Measurements from ENCODE around the gene TRABD2B. TPM values are rescaled to one million over a fixed set of nuclear protein-coding genes. Genes with fewer than 3 reads are reported as not detected.

Gene TRABD2B
- total and polyA plus RNA-seq, 2 of the 13 experiments (the other 11 are each of a cell fraction or from before 2014, with no cell fraction given), result 0.04 TPM; not detected in 1

- WGBS (ENCODE audit: low lambda C conversion rate), result 10% methylated on average over 13 of the region's 22 CpGs
- peaks cover 17% of the 10 kb centered on the region; the same call in 1 of the 2 replicates for H3K4me1 ChIP-seq (ENCODE audit: insufficient read depth, low read length)
- in situ Hi-C loops (cut with HindIII; ENCODE audit: extremely low pct_ligation_motif_present, low pct_unique_long_range_greater_than_20kb), result no loop called here
- H4K20me1 ChIP-seq (ENCODE audit: insufficient read depth, low read length), result peaks cover 2% of the 10 kb centered on the region; the same call in 1 of the 2 replicates
- BruUV-seq (replicated peaks), result no TSS peak
- POLR2A ChIA-PET, result interaction anchor here (0.8 kb wide), 1 partner anchor 289 kb away, joined by 3 read pairs; the partner anchor contains the start of gene FOXD2
- intact Hi-C loops (cut with micrococcal nuclease; ENCODE audit: unreplicated experiment), result loop anchor here (1.0 to 5.0 kb wide), 4 partner anchors 197 to 339 kb away; no protein-coding TSS in a partner anchor
- no peaks in the 10 kb centered on the region for H3K36me3 ChIP-seq (replicated peaks in 1 of 2; ENCODE audit: control insufficient read depth in 1 of 2, insufficient read depth in 2 of 2, low read length in 2 of 2)
- peaks cover 7 to 57% of the 10 kb centered on the region in 2 experiments; a peak in 4 of 5 replicates for H3K27me3 ChIP-seq (ENCODE audit: control insufficient read depth in 1 of 2, insufficient read depth in 2 of 2, low read length in 2 of 2)
- no peak overlapping the region for H3K9ac ChIP-seq (ENCODE audit: insufficient read depth, low read depth, low read length)
- ATAC-seq (peak; percentile 91), DNase-seq (ENCODE audit: low spot score) (peak; percentile 43), FAIRE-seq (peak; percentile 95)
- no peak overlapping the region for H3K27ac ChIP-seq (ENCODE audit: extremely low read length, insufficient read depth, low read length)
- no peak overlapping the region for H2AFZ ChIP-seq (ENCODE audit: low read length)
- H3K79me2 ChIP-seq (ENCODE audit: insufficient read depth, low read length), result no peaks in the 10 kb centered on the region
- no peaks in the 10 kb centered on the region for H3K9me3 ChIP-seq (ENCODE audit: low read length)
- peak overlapping the region; percentile 12; the same call in 1 of the 2 replicates for H3K4me2 ChIP-seq (ENCODE audit: low read depth, low read length)
- no peak overlapping the region for H3K4me3 ChIP-seq (replicated peaks in 1 of 3; ENCODE audit: insufficient read depth in 1 of 3, low read depth in 2 of 3, low read length in 3 of 3)
- CTCF ChIA-PET (ENCODE audit: low intra/inter-chr PET ratio, low total read pairs), result interaction anchor here (0.8 to 1.5 kb wide), 4 partner anchors 17 to 294 kb away, joined by 3 to 7 read pairs (median 4); no protein-coding TSS in a partner anchor
- TF ChIP-seq ATM (IDR thresholded peaks at IDR 0.05; ENCODE audit: borderline replicate concordance), result no peak
- no peak for TF ChIP-seq HNF4G (IDR thresholded peaks at IDR 0.05; ENCODE audit: borderline replicate concordance, low read depth, low read length)
- TF ChIP-seq HNF4G (CRISPR knock-in tag; IDR thresholded peaks at IDR 0.05; ENCODE audit: borderline replicate concordance, low read depth), result no peak
- TF ChIP-seq CTCF (CRISPR knock-in tag; IDR thresholded peaks at IDR 0.05), result peak; percentile 91
- TF ChIP-seq NFIB (CRISPR knock-in tag; IDR thresholded peaks at IDR 0.05; ENCODE audit: borderline replicate concordance), result no peak
- TF ChIP-seq STAG1 (CRISPR knock-in tag; IDR thresholded peaks at IDR 0.05), result peak; percentile 83
- no peak for TF ChIP-seq ZNF776 (CRISPR knock-in tag; IDR thresholded peaks at IDR 0.05)
- TF ChIP-seq ZNF337 (CRISPR knock-in tag; IDR thresholded peaks at IDR 0.05; ENCODE audit: borderline replicate concordance, low read depth), result no peak
- TF ChIP-seq MYPOP (CRISPR knock-in tag; IDR thresholded peaks at IDR 0.05), result peak; percentile 73; the same call in 1 of the 2 replicates
- peak in 1 of 2 experiments; percentile 26; a peak in 1 of 4 replicates for TF ChIP-seq KLF16 (CRISPR knock-in tag; IDR thresholded peaks at IDR 0.05)
- TF ChIP-seq RAD21 (CRISPR knock-in tag; IDR thresholded peaks at IDR 0.05), result peak; percentile 70
- no peak for TF ChIP-seq CC2D1A (CRISPR knock-in tag; IDR thresholded peaks at IDR 0.05)
- no peak for TF ChIP-seq PAWR (CRISPR knock-in tag; IDR thresholded peaks at IDR 0.05; ENCODE audit: borderline replicate concordance)
- TF ChIP-seq HNF1B (CRISPR knock-in tag; IDR thresholded peaks at IDR 0.05), result no peak
- no peak for TF ChIP-seq NFE2L1 (CRISPR knock-in tag; IDR thresholded peaks at IDR 0.05; ENCODE audit: borderline replicate concordance)
- TF ChIP-seq ZEB1 (IDR thresholded peaks at IDR 0.05; ENCODE audit: insufficient replicate concordance, low read depth), result no peak
- TF ChIP-seq TCF12 (IDR thresholded peaks at IDR 0.05), result no peak
- no peak for TF ChIP-seq TCF12 (CRISPR knock-in tag; IDR thresholded peaks at IDR 0.05)
These were observed 271.0 kb downstream of the TRABD2B start for GRCh38 chr1:47725992-47726855.
